NCI-H2196 treated with DMSO at 0.1 percent for 48 hours (cell line): Measurements from ENCODE around the gene FAM186B.

ENCODE experiments used
- DNase-seq: peaks from one replicate; lab custom pipeline; 2025; ENCODE audit not compliant: unreplicated experiment; lab: John Stamatoyannopoulos, UW

The FAM186B gene

DNA sequence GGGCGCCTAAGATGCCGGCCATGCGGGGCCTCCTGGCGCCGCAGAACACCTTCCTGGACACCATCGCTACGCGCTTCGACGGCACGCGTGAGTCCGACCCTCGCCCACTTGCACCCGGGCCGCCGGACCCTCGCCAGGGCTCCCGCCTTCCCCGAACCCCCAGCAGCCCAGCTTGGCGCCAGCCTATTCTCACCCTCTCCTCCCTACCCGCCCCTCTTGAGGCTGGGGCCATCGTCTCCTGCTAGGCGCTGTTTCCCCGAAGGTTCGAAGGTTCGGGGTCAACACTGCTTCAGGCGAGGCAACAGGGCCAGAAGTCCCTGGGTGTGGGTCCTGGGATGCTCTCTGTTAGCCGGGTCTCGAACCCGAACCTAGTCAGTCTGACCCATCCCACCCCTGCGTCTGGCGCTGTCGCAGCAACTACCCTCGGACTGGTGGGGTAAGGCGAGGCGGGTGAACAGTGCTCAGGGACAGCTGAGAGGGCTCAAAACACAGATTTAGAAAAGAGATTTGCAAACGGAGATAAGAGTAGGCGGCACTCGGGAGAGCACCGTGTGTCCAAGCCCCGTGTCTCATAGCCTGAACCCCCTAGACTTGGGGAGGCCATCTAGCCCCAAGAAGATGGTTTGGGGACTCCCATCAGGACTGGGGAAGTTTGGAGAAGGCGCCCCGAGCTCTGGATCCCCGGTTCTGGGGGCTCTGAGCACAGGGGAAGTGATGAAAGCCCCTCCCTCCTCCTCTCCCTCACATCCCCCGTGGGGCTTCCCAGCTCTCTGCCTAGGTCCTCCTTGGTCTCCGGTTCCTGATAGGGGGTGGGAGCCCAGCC, 65.8 kb downstream of the FAM186B start:
- DNase-seq = no peak

DNA sequence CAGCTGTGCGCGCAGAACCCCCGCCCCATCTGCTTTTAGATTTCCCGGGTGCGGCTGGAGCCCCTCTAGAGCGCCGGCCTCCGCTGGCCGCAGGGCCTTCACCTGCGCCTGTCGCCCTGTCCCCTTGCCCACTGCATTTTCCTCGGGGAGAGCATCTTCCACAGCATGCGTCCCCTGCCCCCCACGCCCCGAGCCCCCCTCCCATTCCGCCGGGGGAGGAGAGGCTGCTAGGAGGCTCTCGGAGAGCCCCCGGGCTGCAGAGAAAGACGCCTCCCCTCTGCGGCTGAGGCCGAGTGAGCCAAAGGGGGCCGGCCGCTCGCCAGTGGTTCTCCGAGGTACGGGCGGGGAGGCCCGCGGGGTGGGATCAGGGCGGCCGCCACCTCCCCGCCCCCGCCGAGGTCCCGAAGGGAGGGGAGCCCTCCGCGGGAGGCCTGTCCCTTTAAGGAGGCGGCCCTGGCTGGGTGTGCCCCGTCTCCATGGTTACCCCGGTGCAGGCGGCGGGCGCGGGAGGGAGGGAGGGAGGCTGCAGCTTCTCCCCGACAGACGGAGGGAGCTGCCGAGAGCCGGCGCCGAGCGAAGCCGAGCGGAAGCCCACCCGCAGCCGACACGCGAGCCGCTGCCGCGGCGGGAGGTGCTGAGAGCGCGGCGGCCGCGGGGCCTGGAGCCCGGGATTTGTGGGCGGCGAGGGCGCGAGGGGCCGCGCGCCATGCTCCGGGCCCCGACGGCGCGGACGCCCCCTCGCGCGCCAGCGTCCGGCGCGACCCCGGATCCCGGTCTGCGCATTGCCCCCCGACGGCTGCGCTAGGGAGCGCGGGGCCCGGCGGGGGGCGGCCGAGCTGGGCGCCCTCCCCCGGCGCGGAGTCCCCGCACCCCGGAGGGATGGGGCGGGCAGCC, 66.7 kb downstream of the FAM186B start, which contains the start of gene KCNH3:
TSS of gene KCNH3 (plus strand) at position 521 of the 894 bp plus-strand sequence. CDS start 387 bp downstream, outside the sequence.
- peak; percentile 65 for DNase-seq

- no peak for DNase-seq
These were observed 67.5 kb downstream of the FAM186B start for GRCh38 chr12:49537752-49538509.
